ENCODE data around the gene AP5B1. TPM values are rescaled to one million over a fixed set of nuclear protein-coding genes. Genes with fewer than 3 reads are reported as not detected.
"Not testable (repeated sequence)": the region's sequence is repeated elsewhere in the genome, so short reads cannot be mapped to it uniquely, and the experiment has no call there.

Gene AP5B1
- polyA plus RNA-seq, 1 donor, result 15.2 TPM

DNA sequence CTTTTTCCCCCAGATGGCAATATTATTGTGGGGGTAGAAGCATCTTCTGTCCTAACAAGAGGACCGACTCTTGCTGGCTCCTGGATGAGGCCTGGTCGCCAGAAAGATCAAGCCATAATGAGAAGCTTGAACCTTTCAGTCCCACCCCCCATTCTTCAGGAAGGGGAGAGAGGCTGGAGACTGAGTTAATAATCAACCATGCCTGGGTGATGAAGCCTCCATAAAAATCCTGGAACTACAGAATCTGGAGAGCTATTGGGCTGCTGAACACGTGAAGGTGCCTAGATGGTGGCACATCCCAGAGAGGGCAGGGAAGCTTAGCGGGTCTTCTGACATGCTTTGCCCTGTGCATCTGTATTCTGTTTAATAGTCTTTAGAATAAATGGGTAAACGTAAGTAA lies 16.3 kb downstream of the AP5B1 start:
- Histone ChIP-seq H3K9me3 (ENCODE audit: control insufficient read depth, low read depth, low read length) (peaks cover 2% of the 10 kb centered on the region), H3K27me3 (ENCODE audit: control insufficient read depth, insufficient read depth, low read length) (no peaks in the 10 kb centered on the region), H3K4me3 (ENCODE audit: low read length) (no peak overlapping the region), H3K4me1 (ENCODE audit: control insufficient read depth, insufficient read depth, low read length) (peaks cover 12% of the 10 kb centered on the region), H3K27ac (ENCODE audit: low read length) (peak overlapping the region; percentile 10), H3K36me3 (ENCODE audit: control insufficient read depth, insufficient read depth, low read length) (no peaks in the 10 kb centered on the region)
- WGBS (ENCODE audit: insufficient coverage, low lambda C conversion rate), result no CpG with 5 or more reads among the region's 5 CpGs
- peak; percentile 36 to 66 for DNase-seq

DNA sequence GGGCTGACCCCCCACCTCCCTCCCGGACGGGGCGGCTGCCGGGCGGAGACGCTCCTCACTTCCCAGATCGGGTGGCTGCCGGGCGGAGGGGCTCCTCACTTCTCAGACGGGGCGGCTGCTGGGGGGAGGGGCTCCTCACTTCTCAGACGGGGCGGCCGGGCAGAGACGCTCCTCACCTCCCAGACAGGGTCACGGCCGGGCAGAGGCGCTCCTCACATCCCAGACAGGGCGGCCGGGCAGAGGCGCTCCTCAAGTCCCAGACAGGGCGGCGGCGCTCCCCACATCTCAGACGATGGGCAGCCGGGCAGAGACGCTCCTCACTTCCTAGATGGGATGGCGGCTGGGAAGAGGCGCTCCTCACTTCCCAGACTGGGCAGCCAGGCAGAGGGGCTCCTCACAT lies 18.0 kb downstream of the AP5B1 start:
- not testable (repeated sequence) for DNase-seq; H3K27me3 ChIP-seq (ENCODE audit: control insufficient read depth, insufficient read depth, low read length); H3K36me3 ChIP-seq (ENCODE audit: control insufficient read depth, insufficient read depth, low read length); H3K9me3 ChIP-seq (ENCODE audit: control insufficient read depth, low read depth, low read length); H3K27ac ChIP-seq (ENCODE audit: low read length); H3K4me3 ChIP-seq (ENCODE audit: low read length)
- H3K4me1 ChIP-seq (ENCODE audit: control insufficient read depth, insufficient read depth, low read length), result peaks cover 12% of the 10 kb centered on the region
- WGBS (ENCODE audit: insufficient coverage, low lambda C conversion rate), result no CpG with 5 or more reads among the region's 29 CpGs

DNA sequence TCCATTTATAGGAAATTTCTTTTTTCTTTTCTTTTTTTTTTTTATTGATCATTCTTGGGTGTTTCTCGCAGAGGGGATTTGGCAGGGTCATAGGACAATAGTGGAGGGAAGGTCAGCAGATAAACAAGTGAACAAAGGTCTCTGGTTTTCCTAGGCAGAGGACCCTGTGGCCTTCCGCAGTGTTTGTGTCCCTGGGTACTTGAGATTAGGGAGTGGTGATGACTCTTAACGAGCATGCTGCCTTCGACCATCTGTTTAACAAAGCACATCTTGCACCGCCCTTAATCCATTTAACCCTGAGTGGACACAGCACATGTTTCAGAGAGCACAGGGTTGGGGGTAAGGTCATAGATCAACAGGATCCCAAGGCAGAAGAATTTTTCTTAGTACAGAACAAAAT lies 18.6 kb downstream of the AP5B1 start:
- H3K27me3 ChIP-seq (ENCODE audit: control insufficient read depth, insufficient read depth, low read length); H3K9me3 ChIP-seq (ENCODE audit: control insufficient read depth, low read depth, low read length); H3K27ac ChIP-seq (ENCODE audit: low read length); DNase-seq; H3K4me3 ChIP-seq (ENCODE audit: low read length); H3K36me3 ChIP-seq (ENCODE audit: control insufficient read depth, insufficient read depth, low read length): not testable (repeated sequence)
- no CpG with 5 or more reads among the region's 5 CpGs for WGBS (ENCODE audit: insufficient coverage, low lambda C conversion rate)
- H3K4me1 ChIP-seq (ENCODE audit: control insufficient read depth, insufficient read depth, low read length), result peaks cover 12% of the 10 kb centered on the region

DNA sequence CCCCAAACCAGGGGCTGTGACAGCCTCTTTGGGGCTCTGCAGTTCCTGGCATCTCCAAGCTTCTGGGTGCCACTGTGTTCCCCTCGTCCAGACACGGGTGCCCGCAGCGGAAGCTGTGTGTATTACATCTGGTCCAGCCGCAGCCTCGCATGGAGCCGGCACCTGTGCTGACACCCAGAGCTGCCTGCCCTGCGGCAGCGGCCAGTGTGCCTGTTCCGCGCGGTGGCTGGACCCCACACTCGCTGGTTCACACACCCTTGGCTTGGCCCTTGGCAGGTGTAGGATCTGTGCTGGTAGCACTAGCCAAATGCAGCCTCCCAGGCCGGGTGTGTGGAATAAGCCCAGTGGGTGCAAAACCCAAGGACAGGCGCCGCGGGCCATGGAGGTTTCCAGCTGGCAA lies 35.7 kb downstream of the AP5B1 start:
- no peaks in the 10 kb centered on the region for H3K36me3 ChIP-seq (ENCODE audit: control insufficient read depth, insufficient read depth, low read length)
- H3K9me3 ChIP-seq (ENCODE audit: control insufficient read depth, low read depth, low read length), result no peaks in the 10 kb centered on the region
- no peak for DNase-seq
- H3K27ac ChIP-seq (ENCODE audit: low read length), result no peak overlapping the region
- H3K27me3 ChIP-seq (ENCODE audit: control insufficient read depth, insufficient read depth, low read length), result peaks cover 9% of the 10 kb centered on the region
- no peak overlapping the region for H3K4me3 ChIP-seq (ENCODE audit: low read length)
- no CpG with 5 or more reads among the region's 17 CpGs for WGBS (ENCODE audit: insufficient coverage, low lambda C conversion rate)
- H3K4me1 ChIP-seq (ENCODE audit: control insufficient read depth, insufficient read depth, low read length), result no peaks in the 10 kb centered on the region

DNA sequence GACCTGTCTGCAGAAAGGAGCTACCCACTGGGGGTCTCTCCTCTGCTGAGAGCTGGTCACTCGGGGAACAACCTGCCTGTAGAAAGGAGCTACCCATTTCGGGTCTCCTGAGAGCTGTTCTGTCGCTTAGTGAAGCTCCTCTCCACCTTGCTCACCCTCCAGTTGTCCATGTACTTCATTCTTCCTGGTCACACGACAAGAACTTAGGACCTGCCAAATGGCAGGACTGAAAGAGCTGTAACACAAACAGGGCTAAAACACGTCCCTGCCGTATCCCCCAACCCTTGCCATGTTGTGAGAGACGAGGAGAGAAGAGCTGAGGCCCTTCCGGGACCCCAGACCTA lies 36.1 kb downstream of the AP5B1 start:
- Histone ChIP-seq H3K9me3 (ENCODE audit: control insufficient read depth, low read depth, low read length) (no peaks in the 10 kb centered on the region), H3K36me3 (ENCODE audit: control insufficient read depth, insufficient read depth, low read length) (no peaks in the 10 kb centered on the region), H3K4me1 (ENCODE audit: control insufficient read depth, insufficient read depth, low read length) (no peaks in the 10 kb centered on the region), H3K27me3 (ENCODE audit: control insufficient read depth, insufficient read depth, low read length) (peaks cover 9% of the 10 kb centered on the region), H3K27ac (ENCODE audit: low read length) (no peak overlapping the region), H3K4me3 (ENCODE audit: low read length) (no peak overlapping the region)
- WGBS (ENCODE audit: insufficient coverage, low lambda C conversion rate), result no CpG with 5 or more reads among the region's 8 CpGs
- DNase-seq, result no peak

DNA sequence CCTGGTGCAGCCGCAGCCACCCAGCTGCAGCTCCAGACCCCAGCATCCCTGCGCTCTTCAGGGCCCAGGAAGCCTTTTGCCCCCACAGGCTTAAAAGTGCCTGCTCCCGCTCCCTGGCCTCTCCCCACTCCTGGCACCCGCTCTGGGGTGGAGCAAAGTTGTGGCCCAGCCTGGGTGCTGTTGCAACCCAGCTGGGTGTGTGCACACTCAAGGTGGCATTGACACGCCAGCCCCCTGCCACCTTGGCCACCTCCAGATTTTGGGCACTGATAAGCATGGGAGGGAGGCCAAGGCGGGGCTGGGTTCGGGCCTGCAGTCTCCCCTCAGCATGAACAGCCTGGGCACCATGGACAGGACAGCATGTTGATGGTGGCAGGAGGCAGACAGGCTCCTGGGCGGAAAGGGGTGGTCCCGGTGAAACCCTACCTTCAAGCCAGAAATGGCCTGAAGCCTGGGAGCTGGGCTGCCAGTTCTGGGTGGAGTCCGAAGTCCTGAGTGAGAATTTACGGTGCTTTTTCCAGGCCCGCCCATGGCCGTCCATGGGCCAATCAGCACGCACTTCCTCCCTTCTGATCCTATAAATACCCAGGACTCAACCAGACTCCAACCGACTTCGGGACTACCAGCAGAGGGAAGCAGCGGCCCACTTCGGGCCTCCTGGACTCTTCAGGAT lies 36.6 kb downstream of the AP5B1 start:
- H3K4me3 ChIP-seq (ENCODE audit: low read length), result no peak overlapping the region
- no peak overlapping the region for H3K27ac ChIP-seq (ENCODE audit: low read length)
- no CpG with 5 or more reads among the region's 18 CpGs for WGBS (ENCODE audit: insufficient coverage, low lambda C conversion rate)

DNA sequence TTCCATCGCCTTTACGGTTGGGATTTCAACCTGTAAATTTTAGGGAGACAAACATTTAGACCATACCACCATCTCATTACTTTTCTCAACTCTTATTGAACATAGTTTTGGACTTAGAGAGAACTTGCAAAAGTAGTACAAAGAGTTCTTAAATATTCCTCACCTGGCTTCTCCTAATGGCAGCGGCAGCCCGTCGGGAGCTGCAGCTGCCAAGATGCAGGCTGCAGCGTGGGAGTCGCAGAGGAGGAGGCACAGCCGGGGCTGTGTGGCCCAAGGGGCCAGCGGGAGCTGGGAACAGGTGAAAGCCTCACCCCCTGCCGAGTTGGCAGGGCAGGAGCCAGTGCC lies 37.1 kb downstream of the AP5B1 start:
- no peak for DNase-seq
- Histone ChIP-seq H3K4me1 (ENCODE audit: control insufficient read depth, insufficient read depth, low read length) (no peaks in the 10 kb centered on the region), H3K27ac (ENCODE audit: low read length) (no peak overlapping the region), H3K9me3 (ENCODE audit: control insufficient read depth, low read depth, low read length) (no peaks in the 10 kb centered on the region), H3K27me3 (ENCODE audit: control insufficient read depth, insufficient read depth, low read length) (peaks cover 4% of the 10 kb centered on the region), H3K4me3 (ENCODE audit: low read length) (no peak overlapping the region), H3K36me3 (ENCODE audit: control insufficient read depth, insufficient read depth, low read length) (no peaks in the 10 kb centered on the region)
- WGBS (ENCODE audit: insufficient coverage, low lambda C conversion rate), result no CpG with 5 or more reads among the region's 10 CpGs

More for the DNA sequence above, 36.6 kb downstream of the AP5B1 start:
- no peaks in the 10 kb centered on the region for H3K36me3 ChIP-seq (ENCODE audit: control insufficient read depth, insufficient read depth, low read length)
- peaks cover 4% of the 10 kb centered on the region for H3K27me3 ChIP-seq (ENCODE audit: control insufficient read depth, insufficient read depth, low read length)
- H3K4me1 ChIP-seq (ENCODE audit: control insufficient read depth, insufficient read depth, low read length), result no peaks in the 10 kb centered on the region
- H3K9me3 ChIP-seq (ENCODE audit: control insufficient read depth, low read depth, low read length), result no peaks in the 10 kb centered on the region
- peak; percentile 17 for DNase-seq

DNA sequence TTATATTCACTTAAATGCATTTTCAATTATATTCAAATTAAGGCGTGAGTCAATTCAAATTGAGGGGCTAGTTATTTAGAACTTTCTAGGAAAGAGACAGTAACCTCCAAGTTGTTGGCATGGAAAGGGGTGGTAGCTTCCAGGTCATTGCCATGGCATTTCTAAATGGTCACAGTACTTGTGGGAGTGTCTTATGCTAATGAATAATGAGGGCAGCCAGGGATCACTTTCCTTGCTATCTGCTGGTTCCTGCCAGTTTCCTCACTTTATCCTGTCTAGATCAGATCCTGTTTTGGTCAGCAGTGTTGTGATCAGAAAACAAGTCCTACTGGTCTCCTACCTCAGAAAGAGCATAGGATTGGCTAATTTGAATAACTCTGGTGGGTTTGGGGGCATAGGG lies 38.4 kb downstream of the AP5B1 start:
- 100% methylated on average over 1 of the region's 1 CpG for WGBS (ENCODE audit: insufficient coverage, low lambda C conversion rate)
- H3K4me1 ChIP-seq (ENCODE audit: control insufficient read depth, insufficient read depth, low read length), result no peaks in the 10 kb centered on the region
- no peaks in the 10 kb centered on the region for H3K36me3 ChIP-seq (ENCODE audit: control insufficient read depth, insufficient read depth, low read length)

DNA sequence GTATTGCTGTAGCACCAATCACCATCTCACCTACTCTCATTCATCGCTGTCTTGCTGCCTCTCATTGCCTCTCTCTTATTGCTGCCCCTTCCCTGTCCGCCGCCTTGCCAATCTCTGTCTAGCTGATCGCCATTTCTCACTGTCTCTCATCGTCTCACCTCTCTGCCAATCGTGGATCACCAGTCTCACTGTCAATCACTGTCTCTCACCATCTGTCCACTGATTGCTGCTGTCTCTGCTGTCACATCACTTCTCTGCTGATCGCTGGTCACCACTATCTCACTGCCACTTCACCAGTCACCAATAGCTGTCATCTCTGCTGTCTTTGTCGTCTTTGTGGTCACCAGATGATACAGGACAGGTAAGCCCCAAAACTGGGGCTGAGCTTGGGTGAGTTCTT lies 39.6 kb downstream of the AP5B1 start:
- no peaks in the 10 kb centered on the region for H3K4me1 ChIP-seq (ENCODE audit: control insufficient read depth, insufficient read depth, low read length)
- H3K36me3 ChIP-seq (ENCODE audit: control insufficient read depth, insufficient read depth, low read length), result no peaks in the 10 kb centered on the region
- H3K9me3 ChIP-seq (ENCODE audit: control insufficient read depth, low read depth, low read length), result no peaks in the 10 kb centered on the region
- no peak for DNase-seq
- no peak overlapping the region for H3K4me3 ChIP-seq (ENCODE audit: low read length)
- H3K27ac ChIP-seq (ENCODE audit: low read length), result no peak overlapping the region
- 100% methylated on average over 1 of the region's 8 CpGs for WGBS (ENCODE audit: insufficient coverage, low lambda C conversion rate)
- peaks cover 7% of the 10 kb centered on the region for H3K27me3 ChIP-seq (ENCODE audit: control insufficient read depth, insufficient read depth, low read length)

More for the DNA sequence above, 38.4 kb downstream of the AP5B1 start:
- H3K4me3 ChIP-seq (ENCODE audit: low read length), result no peak overlapping the region
- no peak for DNase-seq
- H3K27ac ChIP-seq (ENCODE audit: low read length), result no peak overlapping the region
- H3K27me3 ChIP-seq (ENCODE audit: control insufficient read depth, insufficient read depth, low read length), result peaks cover 5% of the 10 kb centered on the region
- no peaks in the 10 kb centered on the region for H3K9me3 ChIP-seq (ENCODE audit: control insufficient read depth, low read depth, low read length)

DNA sequence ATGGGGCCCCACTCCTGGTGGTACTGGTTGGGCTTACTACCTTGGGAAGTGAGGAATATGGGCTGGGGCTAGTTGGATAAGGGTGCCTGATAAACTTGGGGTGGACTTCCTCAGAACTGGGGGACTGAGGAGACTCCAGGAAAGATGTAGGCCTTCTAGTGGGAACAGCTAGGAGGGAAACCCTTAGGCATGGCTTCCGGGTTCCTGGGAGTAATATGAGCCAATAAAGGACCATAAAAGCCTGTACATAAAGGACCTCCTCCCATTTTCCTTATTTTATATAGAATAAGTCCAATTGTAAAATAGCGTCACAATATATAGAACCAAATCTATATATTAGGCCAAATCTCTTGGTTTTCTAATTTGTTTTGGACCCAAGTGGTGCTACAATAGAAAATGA lies 41.8 kb downstream of the AP5B1 start:
- WGBS (ENCODE audit: insufficient coverage, low lambda C conversion rate), result no CpG with 5 or more reads among the region's 2 CpGs
- Histone ChIP-seq H3K36me3 (ENCODE audit: control insufficient read depth, insufficient read depth, low read length) (no peaks in the 10 kb centered on the region), H3K4me1 (ENCODE audit: control insufficient read depth, insufficient read depth, low read length) (no peaks in the 10 kb centered on the region), H3K9me3 (ENCODE audit: control insufficient read depth, low read depth, low read length) (no peaks in the 10 kb centered on the region), H3K27ac (ENCODE audit: low read length) (no peak overlapping the region), H3K4me3 (ENCODE audit: low read length) (no peak overlapping the region), H3K27me3 (ENCODE audit: control insufficient read depth, insufficient read depth, low read length) (peaks cover 8% of the 10 kb centered on the region)
- DNase-seq, result no peak

DNA sequence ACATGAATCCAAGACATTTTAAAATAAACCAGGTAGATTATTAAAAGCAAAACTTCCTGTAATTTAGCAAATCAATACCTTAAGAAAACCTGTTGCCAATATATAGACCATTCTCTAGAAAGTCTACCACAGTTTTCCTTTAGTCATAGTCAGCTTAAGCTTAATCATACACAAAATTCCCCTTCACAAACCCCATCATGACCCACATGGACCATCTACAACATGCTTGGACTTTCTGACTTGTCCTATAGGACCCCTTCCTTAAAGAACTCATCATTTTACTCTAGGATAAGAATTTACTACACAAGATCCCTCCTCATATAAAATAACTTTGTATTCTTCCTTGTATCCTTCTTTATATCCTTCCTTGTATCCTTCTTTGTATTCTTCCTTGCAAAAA lies 44.0 kb downstream of the AP5B1 start:
- no peak for DNase-seq
- Histone ChIP-seq H3K9me3 (ENCODE audit: control insufficient read depth, low read depth, low read length) (peaks cover 6% of the 10 kb centered on the region), H3K4me1 (ENCODE audit: control insufficient read depth, insufficient read depth, low read length) (no peaks in the 10 kb centered on the region), H3K27ac (ENCODE audit: low read length) (no peak overlapping the region), H3K36me3 (ENCODE audit: control insufficient read depth, insufficient read depth, low read length) (no peaks in the 10 kb centered on the region), H3K4me3 (ENCODE audit: low read length) (no peak overlapping the region), H3K27me3 (ENCODE audit: control insufficient read depth, insufficient read depth, low read length) (peaks cover 10% of the 10 kb centered on the region)

Measured in large intestine (tissue), 3 donors.